ENCODE data around the gene RALGAPA2. TPM values are rescaled to one million over a fixed set of nuclear protein-coding genes. Genes with fewer than 3 reads are reported as not detected.

RALGAPA2 gene
- polyA plus RNA-seq, 1 donor: 33.1 TPM

DNA sequence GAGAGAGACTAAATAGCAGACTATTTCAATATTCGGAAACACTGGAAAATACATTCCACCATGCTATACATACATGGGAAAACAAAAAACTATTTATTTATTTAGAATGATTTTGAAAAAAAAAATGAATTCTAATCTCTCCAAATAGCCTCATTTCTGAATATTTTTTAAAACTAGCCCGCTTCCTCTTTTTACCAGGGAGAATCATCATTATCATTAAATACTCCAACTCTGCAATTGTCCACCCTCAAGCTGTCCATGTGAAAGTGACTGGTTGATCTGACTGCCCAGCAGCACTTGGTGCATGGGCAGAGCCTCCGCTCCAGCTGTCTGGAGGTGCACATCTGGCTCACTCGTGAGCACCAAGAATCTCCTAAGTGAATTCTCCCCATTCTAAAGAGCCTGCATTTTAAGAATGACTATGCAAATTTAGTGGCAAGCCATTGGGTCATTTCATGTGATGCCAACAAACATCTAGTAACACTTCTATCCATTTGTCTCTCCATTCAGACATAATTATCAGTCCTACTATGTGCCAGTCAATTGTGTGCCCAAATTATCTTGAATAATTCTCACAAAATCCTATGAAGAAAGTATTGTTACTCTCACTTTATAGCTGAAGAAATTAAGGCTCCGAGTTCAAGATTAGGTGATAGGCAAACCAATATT is 279.7 kb downstream of the RALGAPA2 start:
- WGBS (ENCODE audit: insufficient coverage, low lambda C conversion rate): 100% methylated on average over 1 of the region's 5 CpGs
- Histone ChIP-seq H3K4me1 (ENCODE audit: control insufficient read depth, insufficient read depth, low read length) (no peaks in the 10 kb centered on the region), H3K27me3 (ENCODE audit: control insufficient read depth, insufficient read depth, low read length) (no peaks in the 10 kb centered on the region), H3K36me3 (ENCODE audit: control insufficient read depth, insufficient read depth, low read length) (peaks cover 8% of the 10 kb centered on the region), H3K27ac (ENCODE audit: low read length) (no peak overlapping the region), H3K4me3 (ENCODE audit: low read length) (no peak overlapping the region), H3K9me3 (ENCODE audit: control insufficient read depth, low read depth, low read length) (no peaks in the 10 kb centered on the region)
- no peak for DNase-seq

DNA sequence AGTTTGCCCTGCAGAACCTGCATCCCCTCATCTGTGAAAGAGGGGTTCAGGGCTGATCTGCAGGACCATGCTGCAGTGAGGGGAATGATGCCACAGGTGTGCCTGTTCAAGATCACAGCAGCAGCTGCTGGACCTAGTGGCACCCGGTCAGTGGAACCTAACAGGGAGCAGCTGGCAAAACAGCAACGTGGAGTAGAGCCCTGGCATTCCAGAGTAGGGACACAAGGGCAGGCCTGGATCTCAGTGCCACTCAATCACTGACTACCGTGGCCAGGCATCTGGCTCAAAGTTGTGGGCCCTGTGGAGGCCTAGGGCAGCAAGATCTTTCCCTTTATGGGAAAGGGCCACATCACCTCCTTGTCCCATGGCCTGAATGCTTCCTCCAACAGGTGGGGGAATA is 282.4 kb downstream of the RALGAPA2 start:
- Histone ChIP-seq H3K27ac (ENCODE audit: low read length) (no peak overlapping the region), H3K9me3 (ENCODE audit: control insufficient read depth, low read depth, low read length) (no peaks in the 10 kb centered on the region), H3K4me3 (ENCODE audit: low read length) (no peak overlapping the region), H3K4me1 (ENCODE audit: control insufficient read depth, insufficient read depth, low read length) (no peaks in the 10 kb centered on the region), H3K36me3 (ENCODE audit: control insufficient read depth, insufficient read depth, low read length) (no peaks in the 10 kb centered on the region), H3K27me3 (ENCODE audit: control insufficient read depth, insufficient read depth, low read length) (no peaks in the 10 kb centered on the region)
- whole genome bisulfite sequencing (ENCODE audit: insufficient coverage, low lambda C conversion rate): no CpG with 5 or more reads among the region's 3 CpGs
- no peak for DNase-seq

DNA sequence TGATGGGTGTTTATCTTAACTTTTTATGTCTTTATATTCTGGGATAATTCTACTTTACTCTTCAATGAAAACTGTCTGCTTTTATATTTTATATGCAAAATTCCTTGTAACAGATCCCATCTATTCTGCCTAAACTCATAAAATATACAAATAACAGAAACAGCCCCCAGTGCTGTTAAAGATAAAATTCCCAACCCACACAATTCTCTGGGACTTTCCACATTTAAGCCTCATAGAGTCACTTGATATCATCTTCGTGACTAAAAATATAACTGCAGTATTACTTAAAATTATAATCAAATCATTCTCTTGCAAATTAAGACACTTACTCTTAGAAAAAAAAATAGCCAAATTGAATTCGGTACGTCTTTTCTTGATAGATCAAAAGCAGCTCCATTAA is 284.4 kb downstream of the RALGAPA2 start:
- Histone ChIP-seq H3K27me3 (ENCODE audit: control insufficient read depth, insufficient read depth, low read length) (no peaks in the 10 kb centered on the region), H3K27ac (ENCODE audit: low read length) (no peak overlapping the region), H3K9me3 (ENCODE audit: control insufficient read depth, low read depth, low read length) (no peaks in the 10 kb centered on the region), H3K4me3 (ENCODE audit: low read length) (no peak overlapping the region), H3K4me1 (ENCODE audit: control insufficient read depth, insufficient read depth, low read length) (no peaks in the 10 kb centered on the region), H3K36me3 (ENCODE audit: control insufficient read depth, insufficient read depth, low read length) (peaks cover 2% of the 10 kb centered on the region)
- no peak for DNase-seq
- 100% methylated on average over 2 of the region's 3 CpGs for WGBS (ENCODE audit: insufficient coverage, low lambda C conversion rate)

DNA sequence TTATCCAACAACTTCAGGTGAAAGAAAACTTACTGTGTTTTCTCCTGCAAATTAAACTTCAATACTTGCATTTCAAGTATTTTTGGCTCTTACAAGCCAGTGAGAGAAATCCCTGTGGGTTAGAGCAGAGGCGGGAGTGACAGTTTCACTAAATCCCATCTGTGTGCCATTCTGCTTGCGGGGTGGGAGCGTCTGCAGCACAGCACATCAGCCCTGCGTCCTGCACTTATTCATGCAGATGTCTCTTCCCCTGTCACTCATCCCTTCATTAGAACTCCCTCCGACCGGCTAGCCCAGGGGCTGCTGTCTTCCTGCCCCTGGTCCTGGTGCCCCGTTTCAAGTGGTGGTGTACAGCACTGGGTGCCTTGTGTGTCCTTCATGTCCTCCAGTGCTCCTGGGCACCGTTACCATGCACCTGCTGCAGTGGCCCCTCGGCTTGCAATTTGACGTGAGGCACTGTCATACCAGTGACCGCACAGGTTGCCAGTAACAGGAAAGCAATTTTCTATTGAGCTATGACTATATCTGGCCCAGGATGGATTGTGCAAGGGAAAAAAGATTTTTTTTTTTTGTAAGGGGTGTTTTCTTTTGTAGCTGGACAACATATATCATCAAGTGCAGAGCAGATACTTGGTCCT is 285.1 kb downstream of the RALGAPA2 start:
- H3K4me1 ChIP-seq (ENCODE audit: control insufficient read depth, insufficient read depth, low read length): no peaks in the 10 kb centered on the region
- H3K27ac ChIP-seq (ENCODE audit: low read length): no peak overlapping the region
- no peaks in the 10 kb centered on the region for H3K9me3 ChIP-seq (ENCODE audit: control insufficient read depth, low read depth, low read length)
- WGBS (ENCODE audit: insufficient coverage, low lambda C conversion rate): 100% methylated on average over 1 of the region's 11 CpGs
- no peak for DNase-seq
- no peaks in the 10 kb centered on the region for H3K27me3 ChIP-seq (ENCODE audit: control insufficient read depth, insufficient read depth, low read length)
- no peak overlapping the region for H3K4me3 ChIP-seq (ENCODE audit: low read length)
- peaks cover 4% of the 10 kb centered on the region for H3K36me3 ChIP-seq (ENCODE audit: control insufficient read depth, insufficient read depth, low read length)

DNA sequence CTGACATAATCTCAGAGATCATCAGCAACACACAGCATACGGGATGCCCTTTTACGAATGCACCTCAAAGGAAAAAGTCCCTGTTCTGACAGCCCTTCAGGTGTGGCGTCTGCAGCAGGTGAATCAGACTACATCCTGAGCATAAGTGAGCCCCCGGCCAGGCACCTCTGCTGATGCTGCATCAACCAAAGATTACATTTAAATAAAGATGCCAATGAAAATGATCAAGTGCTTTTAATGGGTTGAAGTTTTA is 285.9 kb downstream of the RALGAPA2 start:
- H3K36me3 ChIP-seq (ENCODE audit: control insufficient read depth, insufficient read depth, low read length): peaks cover 4% of the 10 kb centered on the region
- no CpG with 5 or more reads among the region's 4 CpGs for WGBS (ENCODE audit: insufficient coverage, low lambda C conversion rate)
- no peaks in the 10 kb centered on the region for H3K27me3 ChIP-seq (ENCODE audit: control insufficient read depth, insufficient read depth, low read length)
- no peak overlapping the region for H3K4me3 ChIP-seq (ENCODE audit: low read length)
- no peak for DNase-seq
- no peaks in the 10 kb centered on the region for H3K4me1 ChIP-seq (ENCODE audit: control insufficient read depth, insufficient read depth, low read length)
- no peak overlapping the region for H3K27ac ChIP-seq (ENCODE audit: low read length)
- H3K9me3 ChIP-seq (ENCODE audit: control insufficient read depth, low read depth, low read length): no peaks in the 10 kb centered on the region

GRCh38 chr20:20425823-20426654 is 286.4 kb downstream of the RALGAPA2 start:
- H3K36me3 ChIP-seq (ENCODE audit: control insufficient read depth, insufficient read depth, low read length): peaks cover 4% of the 10 kb centered on the region
- no peaks in the 10 kb centered on the region for H3K9me3 ChIP-seq (ENCODE audit: control insufficient read depth, low read depth, low read length)
- no peak overlapping the region for H3K4me3 ChIP-seq (ENCODE audit: low read length)
- no peaks in the 10 kb centered on the region for H3K27me3 ChIP-seq (ENCODE audit: control insufficient read depth, insufficient read depth, low read length)
- no peaks in the 10 kb centered on the region for H3K4me1 ChIP-seq (ENCODE audit: control insufficient read depth, insufficient read depth, low read length)
- WGBS (ENCODE audit: insufficient coverage, low lambda C conversion rate): no CpG with 5 or more reads among the region's 5 CpGs
- no peak for DNase-seq
- no peak overlapping the region for H3K27ac ChIP-seq (ENCODE audit: low read length)

DNA sequence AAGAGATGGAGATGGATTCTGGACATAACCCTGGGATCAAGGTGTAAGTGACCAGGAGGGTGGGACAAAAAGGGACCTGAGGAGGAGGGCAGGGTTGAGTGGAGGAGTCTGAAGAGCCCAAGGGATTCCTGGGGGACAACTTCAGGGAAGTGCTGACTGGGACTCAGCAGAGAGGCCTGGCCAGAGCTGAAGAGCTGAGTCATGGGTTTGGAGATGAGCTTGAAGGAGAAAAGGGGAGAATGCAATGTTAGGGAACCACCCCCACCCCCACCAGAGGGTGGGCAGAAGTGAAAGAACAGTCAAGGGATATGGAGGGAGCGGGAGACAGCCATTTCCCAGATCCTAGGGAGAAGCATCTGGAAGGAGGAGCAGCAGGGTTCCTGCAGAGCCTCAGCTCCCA is 289.3 kb downstream of the RALGAPA2 start:
- Histone ChIP-seq H3K9me3 (ENCODE audit: control insufficient read depth, low read depth, low read length) (no peaks in the 10 kb centered on the region), H3K4me3 (ENCODE audit: low read length) (no peak overlapping the region), H3K36me3 (ENCODE audit: control insufficient read depth, insufficient read depth, low read length) (peaks cover 9% of the 10 kb centered on the region), H3K27ac (ENCODE audit: low read length) (no peak overlapping the region), H3K27me3 (ENCODE audit: control insufficient read depth, insufficient read depth, low read length) (no peaks in the 10 kb centered on the region), H3K4me1 (ENCODE audit: control insufficient read depth, insufficient read depth, low read length) (no peaks in the 10 kb centered on the region)
- no CpG with 5 or more reads among the region's 1 CpG for WGBS (ENCODE audit: insufficient coverage, low lambda C conversion rate)
- DNase-seq: no peak

GRCh38 chr20:20417876-20418676 is 294.4 kb downstream of the RALGAPA2 start:
- 100% methylated on average over 3 of the region's 8 CpGs for WGBS (ENCODE audit: insufficient coverage, low lambda C conversion rate)
- H3K9me3 ChIP-seq (ENCODE audit: control insufficient read depth, low read depth, low read length): no peaks in the 10 kb centered on the region
- DNase-seq: no peak
- H3K27ac ChIP-seq (ENCODE audit: low read length): no peak overlapping the region
- no peaks in the 10 kb centered on the region for H3K27me3 ChIP-seq (ENCODE audit: control insufficient read depth, insufficient read depth, low read length)
- no peaks in the 10 kb centered on the region for H3K4me1 ChIP-seq (ENCODE audit: control insufficient read depth, insufficient read depth, low read length)
- peaks cover 12% of the 10 kb centered on the region for H3K36me3 ChIP-seq (ENCODE audit: control insufficient read depth, insufficient read depth, low read length)
- H3K4me3 ChIP-seq (ENCODE audit: low read length): no peak overlapping the region

- H3K4me3 ChIP-seq (ENCODE audit: low read length): no peak overlapping the region
- H3K36me3 ChIP-seq (ENCODE audit: control insufficient read depth, insufficient read depth, low read length): peaks cover 13% of the 10 kb centered on the region
- no peak for DNase-seq
- no peaks in the 10 kb centered on the region for H3K4me1 ChIP-seq (ENCODE audit: control insufficient read depth, insufficient read depth, low read length)
- whole genome bisulfite sequencing (ENCODE audit: insufficient coverage, low lambda C conversion rate): 86% methylated on average over 1 of the region's 1 CpG
- no peaks in the 10 kb centered on the region for H3K27me3 ChIP-seq (ENCODE audit: control insufficient read depth, insufficient read depth, low read length)
- no peaks in the 10 kb centered on the region for H3K9me3 ChIP-seq (ENCODE audit: control insufficient read depth, low read depth, low read length)
- no peak overlapping the region for H3K27ac ChIP-seq (ENCODE audit: low read length)
These were observed 297.1 kb downstream of the RALGAPA2 start for GRCh38 chr20:20415321-20415720.

DNA sequence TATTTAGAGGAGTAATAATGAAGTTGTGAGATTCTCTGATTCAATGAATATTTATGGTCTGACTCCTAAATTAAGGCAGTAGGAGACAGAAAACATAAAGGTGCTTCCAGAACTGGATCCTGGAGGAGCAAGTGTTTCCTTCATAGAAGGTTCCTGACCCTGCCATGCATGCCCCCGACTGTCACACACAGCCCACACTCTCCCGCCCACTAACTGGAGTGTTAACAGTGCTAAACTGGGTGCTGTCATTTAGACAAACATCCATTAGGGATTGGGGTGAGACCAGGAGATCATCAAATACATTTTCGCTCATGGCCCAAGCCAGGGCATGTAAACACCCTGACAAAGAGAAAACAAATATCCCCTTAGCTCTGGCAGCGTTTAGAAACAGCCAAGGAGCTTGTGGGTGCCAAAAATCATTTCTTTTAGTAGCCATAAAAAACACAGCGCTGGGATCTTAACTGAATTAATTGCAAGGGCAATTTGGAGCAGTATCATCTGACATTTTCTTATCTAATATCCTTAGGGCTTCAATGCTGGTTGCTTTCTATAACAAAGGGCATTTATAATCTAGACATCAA is 297.7 kb downstream of the RALGAPA2 start:
- DNase-seq: no peak
- Histone ChIP-seq H3K27ac (ENCODE audit: low read length) (no peak overlapping the region), H3K4me1 (ENCODE audit: control insufficient read depth, insufficient read depth, low read length) (no peaks in the 10 kb centered on the region), H3K36me3 (ENCODE audit: control insufficient read depth, insufficient read depth, low read length) (peaks cover 11% of the 10 kb centered on the region), H3K4me3 (ENCODE audit: low read length) (no peak overlapping the region), H3K9me3 (ENCODE audit: control insufficient read depth, low read depth, low read length) (no peaks in the 10 kb centered on the region), H3K27me3 (ENCODE audit: control insufficient read depth, insufficient read depth, low read length) (no peaks in the 10 kb centered on the region)
- 83% methylated on average over 1 of the region's 5 CpGs for WGBS (ENCODE audit: insufficient coverage, low lambda C conversion rate)
